DOHH2 (cell line): ENCODE data around the gene FAM47B.

ENCODE experiments used
- EZH2phosphoT487 ChIP-seq: fragments of 200-600 bp; sonication (generic); IDR thresholded peaks from 2 replicates; pipeline ENCODE4 v1.6.1; 2017; ENCODE audit warnings: borderline replicate concordance, mild to moderate bottlenecking, antibody characterized with exemption, low read length, moderate library complexity, mixed read lengths
- TF ChIP-seq, protein P1 (sequence below): fragments of 200-600 bp; sonication (generic); IDR thresholded peaks from one replicate; pipeline ENCODE4 v1.5.1; 2014; ENCODE audit warnings: antibody characterized with exemption, mild to moderate bottlenecking, low read depth, low read length; ENCODE audit not compliant: poor library complexity, severe bottlenecking

DNA sequence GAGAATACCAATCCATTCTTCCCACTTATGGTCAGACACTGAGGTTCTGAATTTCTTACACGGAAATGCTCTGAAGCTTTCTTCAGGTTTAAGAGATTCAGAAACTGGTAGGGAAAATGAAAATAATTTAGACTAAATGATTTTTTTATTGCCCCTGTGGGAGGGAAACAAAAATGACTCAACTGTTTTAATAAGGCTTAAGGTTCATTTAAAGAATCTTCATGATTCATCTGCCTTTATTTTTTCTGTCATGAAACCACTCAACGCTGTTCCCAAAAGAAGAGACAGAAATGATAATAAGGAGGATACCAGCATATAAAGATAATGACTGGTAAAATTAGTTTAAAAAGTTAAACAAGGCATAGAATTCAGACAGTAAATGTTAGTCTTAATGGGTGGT is 39.3 kb upstream of the FAM47B start:
- TF ChIP-seq, protein P1, sequence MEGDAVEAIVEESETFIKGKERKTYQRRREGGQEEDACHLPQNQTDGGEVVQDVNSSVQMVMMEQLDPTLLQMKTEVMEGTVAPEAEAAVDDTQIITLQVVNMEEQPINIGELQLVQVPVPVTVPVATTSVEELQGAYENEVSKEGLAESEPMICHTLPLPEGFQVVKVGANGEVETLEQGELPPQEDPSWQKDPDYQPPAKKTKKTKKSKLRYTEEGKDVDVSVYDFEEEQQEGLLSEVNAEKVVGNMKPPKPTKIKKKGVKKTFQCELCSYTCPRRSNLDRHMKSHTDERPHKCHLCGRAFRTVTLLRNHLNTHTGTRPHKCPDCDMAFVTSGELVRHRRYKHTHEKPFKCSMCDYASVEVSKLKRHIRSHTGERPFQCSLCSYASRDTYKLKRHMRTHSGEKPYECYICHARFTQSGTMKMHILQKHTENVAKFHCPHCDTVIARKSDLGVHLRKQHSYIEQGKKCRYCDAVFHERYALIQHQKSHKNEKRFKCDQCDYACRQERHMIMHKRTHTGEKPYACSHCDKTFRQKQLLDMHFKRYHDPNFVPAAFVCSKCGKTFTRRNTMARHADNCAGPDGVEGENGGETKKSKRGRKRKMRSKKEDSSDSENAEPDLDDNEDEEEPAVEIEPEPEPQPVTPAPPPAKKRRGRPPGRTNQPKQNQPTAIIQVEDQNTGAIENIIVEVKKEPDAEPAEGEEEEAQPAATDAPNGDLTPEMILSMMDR: no peak
- no peak for TF ChIP-seq EZH2phosphoT487
